DND-41 (cell line): ENCODE data around the gene CELSR1.

Experiments
- ATAC-seq: fragments of 200-7000 bp; cut with Tn5 transposase; 3 replicates; pipeline ENCODE4 v1.9.1; 2021; ENCODE audit warnings: low read depth; ENCODE audit not compliant: insufficient read depth
- DNase-seq: peaks from one replicate; pipeline ENCODE4 v3.0.0-alpha.2; 2020
- H2AFZ ChIP-seq: 2 replicates; pipeline ENCODE4 v1.6.0; 2012; ENCODE audit warnings: low read depth, low read length
- H3K27ac ChIP-seq: 2 replicates; pipeline ENCODE4 v1.5.1; 2012; ENCODE audit warnings: low read length, inconsistent platforms
- H3K27me3 ChIP-seq: fragments of 200-600 bp; sonication (generic); 2 replicates; pipeline ENCODE4 v1.6.0; 2012; ENCODE audit warnings: low read length, mild to moderate bottlenecking, inconsistent platforms; ENCODE audit not compliant: insufficient read depth, poor library complexity
- H3K36me3 ChIP-seq: 2 replicates; pipeline ENCODE4 v1.5.1; 2012; ENCODE audit warnings: low read length, inconsistent platforms; ENCODE audit not compliant: insufficient read depth
- H3K4me1 ChIP-seq: 2 replicates; pipeline ENCODE4 v1.5.1; 2012; ENCODE audit warnings: mild to moderate bottlenecking, low read length; ENCODE audit not compliant: insufficient read depth
- H3K4me2 ChIP-seq: 2 replicates; pipeline ENCODE4 v1.6.0; 2012; ENCODE audit warnings: mild to moderate bottlenecking, moderate library complexity, low read length, inconsistent platforms; ENCODE audit not compliant: insufficient read depth
- H3K4me3 ChIP-seq, 2 experiments: fragments of 200-600 bp in 1 of 2; shearing (Covaris generic) in 1 of 2; 2 replicates each; pipeline ENCODE4 v1.5.1; 2012 to 2016; ENCODE audit warnings: inconsistent platforms in 2 of 2, low read length in 2 of 2, mild to moderate bottlenecking in 2 of 2, low read depth in 1 of 2, moderate library complexity in 1 of 2
- H3K79me2 ChIP-seq: 2 replicates; pipeline ENCODE4 v1.6.0; 2012; ENCODE audit warnings: low read length, inconsistent platforms; ENCODE audit not compliant: insufficient read depth
- H3K9ac ChIP-seq: 2 replicates; pipeline ENCODE4 v1.6.0; 2012; ENCODE audit warnings: low read depth, mild to moderate bottlenecking, inconsistent platforms, low read length, moderate library complexity
- H3K9me3 ChIP-seq: 2 replicates; pipeline ENCODE4 v1.5.1; 2012; ENCODE audit warnings: low read length, moderate library complexity, mild to moderate bottlenecking, inconsistent platforms; ENCODE audit not compliant: insufficient read depth, severe bottlenecking
- H4K20me1 ChIP-seq: 2 replicates; pipeline ENCODE4 v1.6.0; 2012; ENCODE audit warnings: low read length; ENCODE audit not compliant: insufficient read depth
- CTCF ChIP-seq: IDR thresholded peaks from 2 replicates; pipeline ENCODE4 v1.5.1; 2012; ENCODE audit warnings: borderline replicate concordance, low read length, moderate library complexity, mild to moderate bottlenecking; ENCODE audit not compliant: poor library complexity, severe bottlenecking; ENCODE audit errors: extremely low read depth
- EZH2 ChIP-seq: IDR thresholded peaks from 3 replicates; pipeline ENCODE4 v1.6.1; 2012; ENCODE audit warnings: borderline replicate concordance, low read depth, mild to moderate bottlenecking, moderate library complexity, low read length, inconsistent platforms; ENCODE audit not compliant: severe bottlenecking

CELSR1 gene

GRCh38 chr22:46513908-46514550, 23.4 kb downstream of the CELSR1 start:
- no peak for ATAC-seq

GRCh38 chr22:46512683-46513082, 24.7 kb downstream of the CELSR1 start:
- no peak overlapping the region for H3K4me3 ChIP-seq

More at GRCh38 chr22:46513908-46514550, 23.4 kb downstream of the CELSR1 start:
- H2AFZ ChIP-seq = no peak overlapping the region
- H3K9me3 ChIP-seq = no peaks in the 10 kb centered on the region
- H3K4me3 ChIP-seq = no peak overlapping the region
- H3K4me1 ChIP-seq = no peaks in the 10 kb centered on the region
- no peaks in the 10 kb centered on the region for H4K20me1 ChIP-seq
- DNase-seq = no peak
- no peak for TF ChIP-seq EZH2
- H3K4me2 ChIP-seq = no peak overlapping the region
- H3K9ac ChIP-seq = no peak overlapping the region
- H3K27ac ChIP-seq = no peak overlapping the region
- no peaks in the 10 kb centered on the region for H3K36me3 ChIP-seq
- no peaks in the 10 kb centered on the region for H3K79me2 ChIP-seq
- no peaks in the 10 kb centered on the region for H3K27me3 ChIP-seq

GRCh38 chr22:46512039-46512370, 25.4 kb downstream of the CELSR1 start:
- H3K4me3 ChIP-seq = no peak overlapping the region
- H2AFZ ChIP-seq = no peak overlapping the region
- no peak for ATAC-seq
- no peaks in the 10 kb centered on the region for H3K9me3 ChIP-seq
- no peaks in the 10 kb centered on the region for H3K4me1 ChIP-seq
- no peaks in the 10 kb centered on the region for H3K27me3 ChIP-seq
- TF ChIP-seq CTCF (no peak), EZH2 (no peak)
- no peak for DNase-seq
- no peak overlapping the region for H3K9ac ChIP-seq
- H3K36me3 ChIP-seq = no peaks in the 10 kb centered on the region
- no peaks in the 10 kb centered on the region for H3K79me2 ChIP-seq
- no peak overlapping the region for H3K4me2 ChIP-seq
- no peak overlapping the region for H3K27ac ChIP-seq
- no peaks in the 10 kb centered on the region for H4K20me1 ChIP-seq

More at GRCh38 chr22:46512683-46513082, 24.7 kb downstream of the CELSR1 start:
- H3K9ac ChIP-seq = no peak overlapping the region
- no peaks in the 10 kb centered on the region for H4K20me1 ChIP-seq
- H3K27me3 ChIP-seq = no peaks in the 10 kb centered on the region
- no peaks in the 10 kb centered on the region for H3K9me3 ChIP-seq
- H3K79me2 ChIP-seq = no peaks in the 10 kb centered on the region
- ATAC-seq = no peak
- DNase-seq = no peak
- no peaks in the 10 kb centered on the region for H3K4me1 ChIP-seq
- H3K36me3 ChIP-seq = no peaks in the 10 kb centered on the region
- no peak overlapping the region for H2AFZ ChIP-seq
- H3K4me2 ChIP-seq = no peak overlapping the region
- no peak overlapping the region for H3K27ac ChIP-seq
- no peak for TF ChIP-seq CTCF

GRCh38 chr22:46511151-46512038, 26.0 kb downstream of the CELSR1 start:
- DNase-seq = no peak
- H3K9ac ChIP-seq = no peak overlapping the region
- no peak for ATAC-seq

More at GRCh38 chr22:46511151-46512038, 26.0 kb downstream of the CELSR1 start:
- H3K27me3 ChIP-seq = no peaks in the 10 kb centered on the region
- H3K4me2 ChIP-seq = no peak overlapping the region
- TF ChIP-seq EZH2 (no peak), CTCF (no peak)
- H3K79me2 ChIP-seq = no peaks in the 10 kb centered on the region
- H3K27ac ChIP-seq = no peak overlapping the region
- H3K4me3 ChIP-seq = no peak overlapping the region
- H3K4me1 ChIP-seq = no peaks in the 10 kb centered on the region
- H3K9me3 ChIP-seq = no peaks in the 10 kb centered on the region
- no peaks in the 10 kb centered on the region for H4K20me1 ChIP-seq
- H2AFZ ChIP-seq = no peak overlapping the region
- H3K36me3 ChIP-seq = no peaks in the 10 kb centered on the region
